Measurements from ENCODE around the gene MASP2.
"Not testable (repeated sequence)": the region's sequence is repeated elsewhere in the genome, so short reads cannot be mapped to it uniquely, and the experiment has no call there.

Gene MASP2

DNA sequence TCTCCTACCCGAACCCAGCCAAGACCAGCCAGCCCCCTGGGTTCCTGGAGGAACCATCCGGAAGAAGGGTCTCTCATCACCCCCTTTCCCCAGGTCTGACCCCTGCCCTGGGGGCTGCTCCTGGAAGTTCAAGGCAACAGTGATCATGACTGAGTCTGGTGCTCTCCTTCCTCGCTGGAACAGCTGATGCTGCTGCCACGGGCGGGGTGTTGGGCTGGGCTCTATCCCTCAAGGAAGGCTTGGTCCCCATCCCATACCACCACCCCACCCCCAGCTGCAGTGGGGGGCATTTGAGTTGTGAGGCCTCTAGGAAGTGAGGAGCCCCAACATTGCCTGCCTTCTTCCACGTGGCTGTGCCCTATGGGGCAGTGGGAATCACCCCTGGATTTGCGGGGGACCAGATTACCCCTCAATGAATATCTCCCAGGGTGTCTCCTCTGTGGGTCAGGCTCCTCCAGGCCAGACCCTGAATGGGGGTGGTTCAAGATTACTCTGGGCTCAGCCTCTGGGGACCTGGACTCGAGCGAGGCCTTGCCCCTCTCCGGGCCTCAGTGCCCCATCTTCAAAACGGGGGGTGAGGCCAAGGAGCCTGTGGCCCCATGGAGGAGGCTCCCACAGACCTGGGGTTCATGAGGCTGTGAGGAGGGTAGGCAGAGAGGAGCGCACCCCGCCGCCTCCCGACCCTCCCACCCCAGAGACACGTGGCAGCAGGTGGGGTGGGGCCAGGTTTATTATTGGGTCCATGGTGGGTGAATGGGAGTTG lies 2.8 kb downstream of the MASP2 start:
- no peaks in the 10 kb centered on the region for H3K9me3 ChIP-seq (ENCODE audit: control insufficient read depth, low read depth, low read length)
- H3K9ac ChIP-seq (ENCODE audit: low read length) = no peak overlapping the region
- H3K27ac ChIP-seq (ENCODE audit: low read length) = no peak overlapping the region
- H3K36me3 ChIP-seq (ENCODE audit: control insufficient read depth, low read depth, low read length) = no peaks in the 10 kb centered on the region
- no peaks in the 10 kb centered on the region for H3K27me3 ChIP-seq (ENCODE audit: control insufficient read depth, insufficient read depth, low read length)
- no peaks in the 10 kb centered on the region for H3K4me1 ChIP-seq (ENCODE audit: control insufficient read depth, low read depth, low read length)
- no peak overlapping the region for H3K4me3 ChIP-seq (ENCODE audit: low read length)

DNA sequence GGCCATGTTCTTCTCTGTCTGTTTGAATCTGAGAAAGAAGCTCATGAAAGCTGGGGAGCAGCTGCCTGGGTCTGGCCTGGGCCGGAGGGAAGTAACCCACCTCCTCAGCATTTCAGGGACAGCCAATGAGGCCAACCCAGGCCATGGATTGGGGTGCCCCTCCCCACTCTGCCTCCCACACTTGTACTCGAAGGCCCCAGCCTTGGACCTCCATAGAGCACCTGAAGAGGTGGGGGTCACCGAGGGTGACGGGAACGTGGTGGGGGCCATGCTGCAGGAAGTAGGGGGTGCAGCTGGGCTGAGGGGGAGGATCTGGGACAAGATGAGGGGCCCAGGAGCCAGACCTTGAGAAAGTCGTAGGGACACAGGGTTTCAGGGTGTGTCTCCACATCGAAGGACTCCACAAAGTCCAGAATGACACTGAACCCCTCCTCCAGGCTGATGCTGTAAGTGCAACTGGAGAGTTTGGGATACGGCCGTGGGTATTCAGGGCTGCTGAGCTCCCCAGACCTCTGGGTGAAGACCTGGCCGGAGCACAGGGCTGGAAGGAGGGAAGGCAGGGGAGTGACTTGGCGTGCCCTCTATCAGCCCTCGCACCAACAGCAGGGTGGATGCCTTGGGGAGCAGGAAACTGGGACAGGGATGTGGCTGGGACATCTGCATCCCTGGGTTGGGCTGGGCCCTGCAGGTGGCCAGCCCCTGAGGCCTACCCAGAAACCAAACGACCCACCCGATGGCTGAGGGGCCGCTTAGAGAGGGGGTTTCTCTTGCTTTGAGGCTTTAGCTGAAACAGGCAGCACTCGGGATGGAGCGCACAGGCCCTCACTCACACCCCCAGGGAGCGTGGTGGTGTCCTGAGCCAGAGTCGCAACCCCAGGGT lies 3.8 kb downstream of the MASP2 start:
- Histone ChIP-seq H3K36me3 (ENCODE audit: control insufficient read depth, low read depth, low read length) (no peaks in the 10 kb centered on the region), H3K9me3 (ENCODE audit: control insufficient read depth, low read depth, low read length) (no peaks in the 10 kb centered on the region), H3K4me3 (ENCODE audit: low read length) (no peak overlapping the region), H3K4me1 (ENCODE audit: control insufficient read depth, low read depth, low read length) (no peaks in the 10 kb centered on the region), H3K27ac (ENCODE audit: low read length) (no peak overlapping the region), H3K27me3 (ENCODE audit: control insufficient read depth, insufficient read depth, low read length) (peaks cover 1% of the 10 kb centered on the region), H3K9ac (ENCODE audit: low read length) (no peak overlapping the region)

DNA sequence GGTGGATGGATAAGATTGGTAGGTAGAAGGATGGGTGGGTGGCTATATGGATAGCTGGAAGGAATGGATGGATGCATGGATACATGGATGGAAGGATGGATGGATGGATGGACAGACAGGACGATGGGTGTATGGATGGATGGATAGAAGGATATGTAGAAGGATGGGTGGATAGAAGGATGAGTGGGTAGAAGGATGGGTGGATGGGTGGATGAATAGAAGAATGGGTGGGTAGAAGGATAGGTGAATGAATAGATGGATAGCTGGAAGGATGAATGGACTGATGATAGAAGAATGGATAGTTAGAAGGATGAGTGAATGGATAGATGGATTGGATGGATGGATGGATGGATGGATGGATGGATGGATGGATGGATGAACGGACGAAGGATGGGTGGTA lies 5.0 kb downstream of the MASP2 start:
- peaks cover 6% of the 10 kb centered on the region for H3K27me3 ChIP-seq (ENCODE audit: control insufficient read depth, insufficient read depth, low read length)
- no peaks in the 10 kb centered on the region for H3K36me3 ChIP-seq (ENCODE audit: control insufficient read depth, low read depth, low read length)
- H3K9me3 ChIP-seq (ENCODE audit: control insufficient read depth, low read depth, low read length) = no peaks in the 10 kb centered on the region
- no peak overlapping the region for H3K9ac ChIP-seq (ENCODE audit: low read length)
- H3K4me1 ChIP-seq (ENCODE audit: control insufficient read depth, low read depth, low read length) = no peaks in the 10 kb centered on the region
- H3K4me3 ChIP-seq (ENCODE audit: low read length) = no peak overlapping the region
- no peak overlapping the region for H3K27ac ChIP-seq (ENCODE audit: low read length)

DNA sequence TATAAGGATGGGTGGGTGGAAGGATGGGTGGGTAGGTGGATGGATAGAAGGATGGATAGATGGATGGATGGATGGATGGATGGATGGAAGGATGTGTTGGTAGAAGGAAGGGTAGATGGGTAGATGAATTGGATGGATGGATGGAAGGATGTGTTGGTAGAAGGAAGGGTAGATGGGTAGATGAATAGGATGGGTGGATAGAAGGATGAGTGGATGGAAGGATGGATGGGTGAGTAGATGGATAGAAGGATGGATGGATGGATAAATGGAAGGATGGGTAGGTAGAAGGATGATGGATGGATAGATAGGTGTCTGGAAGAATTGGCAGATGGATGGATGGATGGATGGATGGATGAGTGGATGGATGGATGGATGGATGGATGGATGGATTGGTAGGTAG lies 6.0 kb downstream of the MASP2 start:
- H3K9me3 ChIP-seq (ENCODE audit: control insufficient read depth, low read depth, low read length) = no peaks in the 10 kb centered on the region
- H3K4me1 ChIP-seq (ENCODE audit: control insufficient read depth, low read depth, low read length) = no peaks in the 10 kb centered on the region

DNA sequence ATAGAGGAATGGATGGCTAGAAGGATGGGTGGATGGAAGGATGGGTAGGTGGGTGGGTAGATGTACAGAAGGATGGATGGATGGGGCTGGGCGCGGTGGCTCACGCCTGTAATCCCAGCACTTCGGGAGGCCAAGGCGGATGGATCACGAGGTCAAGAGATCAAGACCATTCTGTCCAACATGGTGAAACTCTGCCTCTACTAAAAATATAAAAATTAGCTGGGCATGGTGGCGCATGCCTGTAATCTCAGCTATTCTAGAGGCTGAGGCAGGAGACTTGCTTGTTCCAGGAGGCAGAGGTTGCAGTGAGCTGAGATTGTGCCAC lies 7.0 kb downstream of the MASP2 start:
- not testable (repeated sequence) for H3K27me3 ChIP-seq (ENCODE audit: control insufficient read depth, insufficient read depth, low read length); H3K27ac ChIP-seq (ENCODE audit: low read length); H3K4me3 ChIP-seq (ENCODE audit: low read length); H3K9ac ChIP-seq (ENCODE audit: low read length); H3K36me3 ChIP-seq (ENCODE audit: control insufficient read depth, low read depth, low read length); H3K4me1 ChIP-seq (ENCODE audit: control insufficient read depth, low read depth, low read length); H3K9me3 ChIP-seq (ENCODE audit: control insufficient read depth, low read depth, low read length)

More for the DNA sequence above, 6.0 kb downstream of the MASP2 start:
- Histone ChIP-seq H3K9ac (ENCODE audit: low read length) (no peak overlapping the region), H3K36me3 (ENCODE audit: control insufficient read depth, low read depth, low read length) (no peaks in the 10 kb centered on the region), H3K27ac (ENCODE audit: low read length) (no peak overlapping the region), H3K27me3 (ENCODE audit: control insufficient read depth, insufficient read depth, low read length) (peaks cover 6% of the 10 kb centered on the region), H3K4me3 (ENCODE audit: low read length) (no peak overlapping the region)

DNA sequence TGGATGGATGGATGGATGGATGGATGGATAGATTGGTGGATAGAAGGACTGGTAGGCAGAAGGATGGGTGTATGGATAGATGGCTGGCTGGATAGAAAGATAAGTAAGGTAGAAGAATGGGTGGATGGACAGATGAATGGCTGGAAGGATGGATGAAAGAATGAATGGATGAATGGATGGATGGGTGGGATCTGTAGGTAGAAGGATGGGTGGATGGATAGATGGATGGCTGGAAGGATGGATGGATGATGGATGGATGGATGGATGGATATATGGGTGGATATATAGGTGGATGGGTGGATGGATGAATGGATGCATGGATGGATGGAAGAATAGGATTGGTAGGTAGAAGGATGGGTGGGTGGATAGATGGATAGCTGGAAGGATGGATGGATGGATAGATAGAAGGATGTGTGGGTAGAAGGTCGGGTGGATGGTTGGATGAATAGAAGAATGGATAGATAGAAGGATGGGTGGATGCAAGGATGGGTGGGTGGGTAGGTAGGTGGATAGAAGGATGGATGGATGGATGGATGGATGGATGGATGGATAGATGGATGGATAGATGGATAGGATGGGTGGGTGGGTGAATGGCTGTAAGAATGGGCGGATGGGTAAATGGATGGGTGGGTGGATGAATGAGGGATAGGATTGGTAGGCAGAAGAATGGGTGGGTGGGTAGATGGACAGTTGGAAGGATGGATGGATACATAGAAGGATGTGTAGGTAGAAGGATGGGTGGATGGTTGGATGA lies 7.5 kb downstream of the MASP2 start:
- Histone ChIP-seq H3K27ac (ENCODE audit: low read length) (no peak overlapping the region), H3K4me1 (ENCODE audit: control insufficient read depth, low read depth, low read length) (no peaks in the 10 kb centered on the region), H3K9ac (ENCODE audit: low read length) (no peak overlapping the region), H3K4me3 (ENCODE audit: low read length) (no peak overlapping the region), H3K27me3 (ENCODE audit: control insufficient read depth, insufficient read depth, low read length) (peaks cover 6% of the 10 kb centered on the region), H3K9me3 (ENCODE audit: control insufficient read depth, low read depth, low read length) (no peaks in the 10 kb centered on the region), H3K36me3 (ENCODE audit: control insufficient read depth, low read depth, low read length) (no peaks in the 10 kb centered on the region)

DNA sequence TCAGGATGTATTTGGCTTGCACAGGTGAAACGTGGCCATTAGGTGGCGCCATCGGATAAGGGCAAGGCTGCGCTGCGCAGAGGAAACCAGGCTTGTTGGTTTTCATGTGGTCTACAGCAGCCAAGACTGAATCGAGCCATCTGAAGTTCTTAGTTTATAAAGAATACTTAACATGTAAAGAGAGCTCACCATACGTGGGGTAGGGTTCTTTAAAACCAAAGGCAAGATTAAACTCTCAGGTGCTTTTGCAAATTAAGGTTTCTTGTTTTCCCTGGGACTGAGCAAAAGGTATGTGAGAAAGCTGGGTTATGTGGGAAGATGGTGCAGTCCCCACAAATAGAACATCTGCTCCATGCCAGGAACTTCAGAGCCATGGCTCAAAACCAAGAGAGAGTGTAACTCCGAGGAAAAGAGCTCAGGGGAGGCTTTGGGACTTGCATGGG lies 9.3 kb downstream of the MASP2 start:
- Histone ChIP-seq H3K36me3 (ENCODE audit: control insufficient read depth, low read depth, low read length) (no peaks in the 10 kb centered on the region), H3K27ac (ENCODE audit: low read length) (no peak overlapping the region), H3K4me3 (ENCODE audit: low read length) (no peak overlapping the region), H3K27me3 (ENCODE audit: control insufficient read depth, insufficient read depth, low read length) (peaks cover 6% of the 10 kb centered on the region), H3K9ac (ENCODE audit: low read length) (no peak overlapping the region), H3K4me1 (ENCODE audit: control insufficient read depth, low read depth, low read length) (no peaks in the 10 kb centered on the region), H3K9me3 (ENCODE audit: control insufficient read depth, low read depth, low read length) (no peaks in the 10 kb centered on the region)

DNA sequence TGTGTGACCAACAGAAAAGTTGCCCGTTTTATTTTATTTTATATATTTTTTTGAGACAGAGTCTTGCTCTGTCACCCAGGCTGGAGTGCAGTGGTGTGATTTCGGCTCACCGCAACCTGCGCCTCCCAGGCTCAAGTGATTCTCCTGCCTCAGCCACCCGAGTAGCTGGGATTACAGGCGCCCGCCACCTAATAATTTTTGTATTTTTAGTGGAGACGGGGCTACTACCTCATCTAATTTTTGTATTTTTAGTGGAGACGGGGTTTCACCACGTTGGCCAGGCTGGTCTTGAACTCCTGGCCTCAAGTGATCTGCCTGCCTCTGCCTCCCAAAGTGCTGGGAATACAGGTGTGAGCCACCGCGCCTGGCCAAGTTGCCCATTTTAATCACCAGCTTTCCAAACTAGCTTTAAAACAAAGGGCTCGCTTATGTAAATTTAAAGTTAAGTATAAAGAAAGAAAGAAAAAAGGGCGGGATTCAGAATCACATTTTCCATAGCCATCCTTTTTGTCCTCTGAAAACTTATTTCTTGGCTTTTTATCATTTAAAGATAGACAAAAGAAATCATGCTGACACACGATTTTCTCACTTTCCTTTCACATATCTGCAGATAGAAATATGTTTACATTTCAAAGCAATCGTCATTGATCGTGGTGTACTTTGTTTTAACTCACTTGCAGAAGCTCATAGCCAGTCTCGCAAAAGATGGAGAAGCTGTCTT lies 9.9 kb downstream of the MASP2 start:
- H3K4me1 ChIP-seq (ENCODE audit: control insufficient read depth, low read depth, low read length); H3K36me3 ChIP-seq (ENCODE audit: control insufficient read depth, low read depth, low read length); H3K27ac ChIP-seq (ENCODE audit: low read length); H3K9me3 ChIP-seq (ENCODE audit: control insufficient read depth, low read depth, low read length); H3K4me3 ChIP-seq (ENCODE audit: low read length); H3K9ac ChIP-seq (ENCODE audit: low read length); H3K27me3 ChIP-seq (ENCODE audit: control insufficient read depth, insufficient read depth, low read length): not testable (repeated sequence)

DNA sequence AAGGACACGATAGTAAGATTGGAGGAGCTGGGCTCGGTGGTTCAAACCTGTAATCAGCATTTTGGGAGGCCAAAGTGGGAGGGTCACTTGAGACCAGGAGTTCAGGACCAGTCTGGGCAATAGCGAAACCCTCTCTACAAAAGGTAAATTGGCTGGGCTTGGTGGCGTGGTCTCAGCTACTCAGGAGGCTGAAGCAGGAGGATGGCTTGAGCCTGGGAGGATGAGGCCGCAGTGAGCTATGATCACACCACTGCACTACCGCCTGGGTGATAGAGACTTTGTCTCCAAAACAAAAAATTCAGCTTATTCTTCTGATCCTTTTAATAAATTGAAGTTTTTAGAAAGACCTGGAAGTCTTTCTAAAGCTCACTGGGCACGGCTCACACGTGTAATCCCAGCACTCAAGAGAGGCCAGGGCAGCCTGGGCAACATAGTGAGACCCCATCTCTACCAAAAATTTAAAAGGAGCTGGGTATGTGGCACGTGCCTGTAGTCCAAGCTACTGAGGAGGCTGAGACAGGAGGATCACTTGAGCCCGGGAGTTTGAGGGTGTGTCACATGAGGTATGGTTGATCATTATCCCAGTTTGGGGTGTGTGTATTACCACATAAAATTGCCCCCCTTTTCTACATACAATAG lies 15.3 kb downstream of the MASP2 start:
- H3K9me3 ChIP-seq (ENCODE audit: control insufficient read depth, low read depth, low read length) = no peaks in the 10 kb centered on the region
- H3K36me3 ChIP-seq (ENCODE audit: control insufficient read depth, low read depth, low read length) = peaks cover 11% of the 10 kb centered on the region
- H3K27ac ChIP-seq (ENCODE audit: low read length) = no peak overlapping the region
- H3K4me1 ChIP-seq (ENCODE audit: control insufficient read depth, low read depth, low read length) = peaks cover 4% of the 10 kb centered on the region
- no peak overlapping the region for H3K4me3 ChIP-seq (ENCODE audit: low read length)
- H3K27me3 ChIP-seq (ENCODE audit: control insufficient read depth, insufficient read depth, low read length) = no peaks in the 10 kb centered on the region
- no peak overlapping the region for H3K9ac ChIP-seq (ENCODE audit: low read length)

DNA sequence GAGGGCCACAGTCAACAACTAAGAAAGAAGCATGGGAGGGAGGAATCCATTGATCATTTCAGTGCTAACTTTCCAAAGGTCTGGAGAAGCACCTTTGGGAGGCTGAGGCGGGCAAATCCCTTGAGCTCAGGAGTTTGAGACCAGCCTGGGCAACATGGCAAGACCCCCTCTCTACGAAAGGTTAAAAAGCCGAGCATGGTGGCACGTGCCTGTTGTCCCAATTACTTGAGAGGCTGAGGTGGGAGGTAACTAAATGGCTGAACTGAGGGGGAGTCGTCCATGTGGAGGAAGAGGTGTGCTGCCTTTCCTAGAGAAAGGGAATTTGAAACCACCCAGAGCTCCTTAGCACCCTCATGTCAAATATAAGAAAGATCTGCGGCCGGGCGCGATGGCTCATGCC lies 16.2 kb downstream of the MASP2 start:
- Histone ChIP-seq H3K4me3 (ENCODE audit: low read length) (no peak overlapping the region), H3K27ac (ENCODE audit: low read length) (no peak overlapping the region), H3K27me3 (ENCODE audit: control insufficient read depth, insufficient read depth, low read length) (no peaks in the 10 kb centered on the region), H3K9me3 (ENCODE audit: control insufficient read depth, low read depth, low read length) (no peaks in the 10 kb centered on the region), H3K4me1 (ENCODE audit: control insufficient read depth, low read depth, low read length) (peaks cover 4% of the 10 kb centered on the region), H3K36me3 (ENCODE audit: control insufficient read depth, low read depth, low read length) (peaks cover 19% of the 10 kb centered on the region), H3K9ac (ENCODE audit: low read length) (no peak overlapping the region)

DNA sequence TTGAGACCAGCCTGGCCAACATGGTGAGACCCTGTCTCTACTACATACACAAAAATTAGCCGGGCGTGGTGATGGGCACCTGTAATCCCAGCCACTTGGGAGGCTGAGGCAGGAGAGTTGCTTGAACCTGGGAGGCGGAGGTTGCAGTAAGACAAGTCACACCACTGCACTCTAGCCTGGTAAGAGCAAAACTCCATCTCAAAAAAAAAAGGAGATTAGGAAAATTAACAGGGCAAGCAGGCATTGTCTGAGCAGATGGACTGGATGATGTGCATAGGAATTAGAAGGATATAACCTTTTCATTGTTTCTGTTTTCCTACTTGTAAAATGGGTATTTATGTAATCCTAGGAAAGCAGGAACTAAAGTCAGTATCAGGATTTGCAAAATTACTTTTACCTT lies 19.0 kb downstream of the MASP2 start:
- Histone ChIP-seq H3K4me3 (ENCODE audit: low read length) (no peak overlapping the region), H3K9ac (ENCODE audit: low read length) (no peak overlapping the region), H3K36me3 (ENCODE audit: control insufficient read depth, low read depth, low read length) (peaks cover 47% of the 10 kb centered on the region), H3K27me3 (ENCODE audit: control insufficient read depth, insufficient read depth, low read length) (no peaks in the 10 kb centered on the region), H3K4me1 (ENCODE audit: control insufficient read depth, low read depth, low read length) (peaks cover 4% of the 10 kb centered on the region), H3K27ac (ENCODE audit: low read length) (no peak overlapping the region), H3K9me3 (ENCODE audit: control insufficient read depth, low read depth, low read length) (no peaks in the 10 kb centered on the region)

Measured in iPS-18a (cell line).